ENCODE results near the gene MEGF6. TPM values are rescaled to one million over a fixed set of nuclear protein-coding genes. Genes with fewer than 3 reads are reported as not detected.
A peak's percentile ranks its signal among the peaks of the same experiment; 100 is the strongest.

MEGF6 gene
- total and polyA plus RNA-seq, 4 donors: 6.0 to 19.9 (median 15.3) TPM

GRCh38 chr1:3453891-3454810, 157.2 kb downstream of the MEGF6 start, which contains the start of gene ARHGEF16:
Gene ARHGEF16, plus strand, starts transcription at chr1:3454665. Its CDS starts 8,420 bp downstream, at chr1:3463085.
- Histone ChIP-seq H3K36me3 (ENCODE audit: control insufficient read depth, insufficient read depth, low read length) (peaks cover 2% of the 10 kb centered on the region), H3K27me3 (ENCODE audit: control insufficient read depth, insufficient read depth, low read length) (peaks cover 11% of the 10 kb centered on the region), H3K27ac (ENCODE audit: low read depth, low read length) (no peak within 1 kb of the TSS), H3K4me3 (ENCODE audit: low read depth, low read length) (peak within 1 kb of the TSS; percentile 7), H3K9me3 (ENCODE audit: control insufficient read depth, insufficient read depth, low read length) (no peaks in the 10 kb centered on the region), H3K4me1 (ENCODE audit: control insufficient read depth, insufficient read depth, low read length) (peaks cover 45% of the 10 kb centered on the region)
- 5% methylated on average over 82 of the region's 84 CpGs for WGBS (ENCODE audit: insufficient coverage)
- DNase-seq (ENCODE audit: low read depth in 4 of 6, low spot score in 6 of 6): peak in 2 of 6 donors; percentile 26 to 60

GRCh38 chr1:3453203-3453761, 158.0 kb downstream of the MEGF6 start:
- Histone ChIP-seq H3K9me3 (ENCODE audit: control insufficient read depth, insufficient read depth, low read length) (no peaks in the 10 kb centered on the region), H3K4me1 (ENCODE audit: control insufficient read depth, insufficient read depth, low read length) (peaks cover 42% of the 10 kb centered on the region), H3K4me3 (ENCODE audit: low read depth, low read length) (no peak overlapping the region), H3K27ac (ENCODE audit: low read depth, low read length) (no peak overlapping the region), H3K27me3 (ENCODE audit: control insufficient read depth, insufficient read depth, low read length) (peaks cover 11% of the 10 kb centered on the region), H3K36me3 (ENCODE audit: control insufficient read depth, insufficient read depth, low read length) (peaks cover 2% of the 10 kb centered on the region)
- WGBS (ENCODE audit: insufficient coverage): 34% methylated on average over 15 of the region's 18 CpGs
- peak in 4 of 6 donors; percentile 14 to 83 (median 54) for DNase-seq (ENCODE audit: low read depth in 4 of 6, low spot score in 6 of 6)

- H3K9me3 ChIP-seq (ENCODE audit: control insufficient read depth, insufficient read depth, low read length): no peaks in the 10 kb centered on the region
- no peak overlapping the region for H3K27ac ChIP-seq (ENCODE audit: low read depth, low read length)
- WGBS (ENCODE audit: insufficient coverage): 58% methylated on average over 5 of the region's 5 CpGs
- H3K36me3 ChIP-seq (ENCODE audit: control insufficient read depth, insufficient read depth, low read length): peaks cover 2% of the 10 kb centered on the region
- peaks cover 11% of the 10 kb centered on the region for H3K27me3 ChIP-seq (ENCODE audit: control insufficient read depth, insufficient read depth, low read length)
- DNase-seq (ENCODE audit: low read depth in 4 of 6, low spot score in 6 of 6): no peak
- peaks cover 38% of the 10 kb centered on the region for H3K4me1 ChIP-seq (ENCODE audit: control insufficient read depth, insufficient read depth, low read length)
- no peak overlapping the region for H3K4me3 ChIP-seq (ENCODE audit: low read depth, low read length)
Observed at GRCh38 chr1:3452866-3453175, 158.5 kb downstream of the MEGF6 start.

- WGBS (ENCODE audit: insufficient coverage): 75% methylated on average over 16 of the region's 23 CpGs
- peaks cover 11% of the 10 kb centered on the region for H3K27me3 ChIP-seq (ENCODE audit: control insufficient read depth, insufficient read depth, low read length)
Observed at GRCh38 chr1:3451994-3452865, 159.1 kb downstream of the MEGF6 start.

GRCh38 chr1:3450983-3451382, 160.3 kb downstream of the MEGF6 start:
- peaks cover 26% of the 10 kb centered on the region for H3K4me1 ChIP-seq (ENCODE audit: control insufficient read depth, insufficient read depth, low read length)
- H3K27ac ChIP-seq (ENCODE audit: low read depth, low read length): no peak overlapping the region
- H3K36me3 ChIP-seq (ENCODE audit: control insufficient read depth, insufficient read depth, low read length): no peaks in the 10 kb centered on the region
- whole genome bisulfite sequencing (ENCODE audit: insufficient coverage): 84% methylated on average over 12 of the region's 12 CpGs
- no peak overlapping the region for H3K4me3 ChIP-seq (ENCODE audit: low read depth, low read length)
- DNase-seq (ENCODE audit: low read depth in 4 of 6, low spot score in 6 of 6): no peak
- peaks cover 11% of the 10 kb centered on the region for H3K27me3 ChIP-seq (ENCODE audit: control insufficient read depth, insufficient read depth, low read length)
- no peaks in the 10 kb centered on the region for H3K9me3 ChIP-seq (ENCODE audit: control insufficient read depth, insufficient read depth, low read length)

More at GRCh38 chr1:3451994-3452865, 159.1 kb downstream of the MEGF6 start:
- DNase-seq (ENCODE audit: low read depth in 4 of 6, low spot score in 6 of 6): no peak
- H3K27ac ChIP-seq (ENCODE audit: low read depth, low read length): no peak overlapping the region
- H3K4me3 ChIP-seq (ENCODE audit: low read depth, low read length): no peak overlapping the region
- no peaks in the 10 kb centered on the region for H3K9me3 ChIP-seq (ENCODE audit: control insufficient read depth, insufficient read depth, low read length)
- H3K4me1 ChIP-seq (ENCODE audit: control insufficient read depth, insufficient read depth, low read length): peaks cover 32% of the 10 kb centered on the region
- H3K36me3 ChIP-seq (ENCODE audit: control insufficient read depth, insufficient read depth, low read length): peaks cover 2% of the 10 kb centered on the region

GRCh38 chr1:3450202-3450863, 161.0 kb downstream of the MEGF6 start:
- Histone ChIP-seq H3K4me1 (ENCODE audit: control insufficient read depth, insufficient read depth, low read length) (peaks cover 21% of the 10 kb centered on the region), H3K27ac (ENCODE audit: low read depth, low read length) (no peak overlapping the region), H3K36me3 (ENCODE audit: control insufficient read depth, insufficient read depth, low read length) (no peaks in the 10 kb centered on the region), H3K9me3 (ENCODE audit: control insufficient read depth, insufficient read depth, low read length) (no peaks in the 10 kb centered on the region), H3K4me3 (ENCODE audit: low read depth, low read length) (no peak overlapping the region), H3K27me3 (ENCODE audit: control insufficient read depth, insufficient read depth, low read length) (peaks cover 11% of the 10 kb centered on the region)
- DNase-seq (ENCODE audit: low read depth in 4 of 6, low spot score in 6 of 6): no peak
- WGBS (ENCODE audit: insufficient coverage): 91% methylated on average over 2 of the region's 9 CpGs

GRCh38 chr1:3444736-3445135, 166.6 kb downstream of the MEGF6 start:
- peaks cover 51% of the 10 kb centered on the region for H3K4me1 ChIP-seq (ENCODE audit: control insufficient read depth, insufficient read depth, low read length)
- no peak overlapping the region for H3K4me3 ChIP-seq (ENCODE audit: low read depth, low read length)
- H3K27me3 ChIP-seq (ENCODE audit: control insufficient read depth, insufficient read depth, low read length): no peaks in the 10 kb centered on the region
- DNase-seq (ENCODE audit: low read depth in 4 of 6, low spot score in 6 of 6): no peak
- 82% methylated on average over 6 of the region's 10 CpGs for WGBS (ENCODE audit: insufficient coverage)
- H3K27ac ChIP-seq (ENCODE audit: low read depth, low read length): peak overlapping the region; percentile 67
- no peaks in the 10 kb centered on the region for H3K36me3 ChIP-seq (ENCODE audit: control insufficient read depth, insufficient read depth, low read length)
- H3K9me3 ChIP-seq (ENCODE audit: control insufficient read depth, insufficient read depth, low read length): no peaks in the 10 kb centered on the region

- H3K4me3 ChIP-seq (ENCODE audit: low read depth, low read length): no peak overlapping the region
- H3K27me3 ChIP-seq (ENCODE audit: control insufficient read depth, insufficient read depth, low read length): no peaks in the 10 kb centered on the region
- no peak for DNase-seq (ENCODE audit: low read depth in 4 of 6, low spot score in 6 of 6)
- no peaks in the 10 kb centered on the region for H3K9me3 ChIP-seq (ENCODE audit: control insufficient read depth, insufficient read depth, low read length)
- WGBS (ENCODE audit: insufficient coverage): 93% methylated on average over 10 of the region's 18 CpGs
- H3K27ac ChIP-seq (ENCODE audit: low read depth, low read length): peak overlapping the region; percentile 67
- H3K36me3 ChIP-seq (ENCODE audit: control insufficient read depth, insufficient read depth, low read length): no peaks in the 10 kb centered on the region
- peaks cover 55% of the 10 kb centered on the region for H3K4me1 ChIP-seq (ENCODE audit: control insufficient read depth, insufficient read depth, low read length)
Observed at GRCh38 chr1:3444298-3444697, 167.0 kb downstream of the MEGF6 start.

- Histone ChIP-seq H3K4me3 (ENCODE audit: low read depth, low read length) (no peak overlapping the region), H3K9me3 (ENCODE audit: control insufficient read depth, insufficient read depth, low read length) (no peaks in the 10 kb centered on the region), H3K27me3 (ENCODE audit: control insufficient read depth, insufficient read depth, low read length) (no peaks in the 10 kb centered on the region), H3K36me3 (ENCODE audit: control insufficient read depth, insufficient read depth, low read length) (no peaks in the 10 kb centered on the region), H3K4me1 (ENCODE audit: control insufficient read depth, insufficient read depth, low read length) (peaks cover 60% of the 10 kb centered on the region), H3K27ac (ENCODE audit: low read depth, low read length) (peak overlapping the region; percentile 67)
- DNase-seq (ENCODE audit: low read depth in 4 of 6, low spot score in 6 of 6): peak in 1 of 6 donors; percentile 36
- WGBS (ENCODE audit: insufficient coverage): 60% methylated on average over 4 of the region's 7 CpGs
Observed at GRCh38 chr1:3443807-3444206, 167.5 kb downstream of the MEGF6 start.
